Measurements from ENCODE around the gene CHI3L1.
A peak's percentile ranks its signal among the peaks of the same experiment; 100 is the strongest.

Gene CHI3L1

DNA sequence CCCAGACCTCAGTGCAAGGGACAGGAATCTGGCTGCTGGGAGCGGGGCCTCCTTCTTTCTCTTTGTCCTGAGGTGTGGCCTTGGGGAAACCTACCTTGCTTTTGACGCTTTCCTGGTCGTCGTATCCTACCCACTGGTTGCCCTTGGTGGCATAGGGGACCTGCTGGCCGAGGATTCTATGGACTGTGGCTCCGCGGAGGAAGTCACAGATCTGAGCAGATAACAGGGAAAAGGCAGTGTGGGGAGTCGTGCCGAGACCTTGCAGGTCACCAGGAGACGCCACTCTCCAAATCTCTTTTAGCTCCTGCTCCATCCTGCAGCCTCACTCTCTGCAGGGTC, 6.9 kb downstream of the CHI3L1 start:
- DNase-seq = no peak

DNA sequence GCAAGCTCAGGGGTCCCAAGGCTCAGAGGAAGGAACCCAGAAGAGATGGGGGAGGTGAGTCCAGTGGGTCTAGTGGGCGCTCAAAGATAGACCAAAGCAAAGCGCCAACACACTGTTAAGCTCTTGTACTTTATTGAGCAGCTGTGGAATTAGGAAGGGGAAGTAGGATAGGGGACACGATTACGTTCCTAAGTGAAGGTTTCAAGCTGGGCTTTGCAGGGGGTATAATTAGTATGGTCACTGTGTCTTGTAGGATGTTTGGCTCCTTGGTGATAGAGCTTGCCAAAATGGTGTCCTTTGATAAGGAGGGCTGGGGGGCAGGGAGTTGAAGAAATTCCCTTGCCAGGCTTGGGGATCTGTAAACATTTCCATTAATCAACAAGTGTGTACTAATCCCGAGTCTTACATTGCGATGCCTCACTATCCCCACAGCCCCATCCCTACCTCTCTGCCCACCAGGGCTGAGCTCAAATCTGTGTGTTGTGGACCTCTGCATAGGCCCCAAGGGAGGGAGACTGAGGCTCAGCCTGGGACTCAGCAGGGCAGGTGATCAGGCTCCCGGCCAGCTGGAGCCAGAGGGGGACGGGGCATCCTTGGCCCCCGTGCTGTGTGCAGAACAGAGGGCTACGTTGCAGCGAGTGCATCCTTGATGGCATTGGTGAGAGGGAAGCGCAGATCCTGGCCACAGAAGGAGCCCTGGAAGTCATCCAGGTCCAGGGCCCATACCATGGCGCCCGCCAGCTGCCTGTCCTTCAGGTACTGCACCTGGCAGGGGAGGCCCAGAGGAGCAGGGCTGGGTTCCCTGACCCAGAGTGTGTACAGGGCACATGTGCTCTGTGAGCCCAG, 7.5 kb downstream of the CHI3L1 start:
- DNase-seq = no peak

DNA sequence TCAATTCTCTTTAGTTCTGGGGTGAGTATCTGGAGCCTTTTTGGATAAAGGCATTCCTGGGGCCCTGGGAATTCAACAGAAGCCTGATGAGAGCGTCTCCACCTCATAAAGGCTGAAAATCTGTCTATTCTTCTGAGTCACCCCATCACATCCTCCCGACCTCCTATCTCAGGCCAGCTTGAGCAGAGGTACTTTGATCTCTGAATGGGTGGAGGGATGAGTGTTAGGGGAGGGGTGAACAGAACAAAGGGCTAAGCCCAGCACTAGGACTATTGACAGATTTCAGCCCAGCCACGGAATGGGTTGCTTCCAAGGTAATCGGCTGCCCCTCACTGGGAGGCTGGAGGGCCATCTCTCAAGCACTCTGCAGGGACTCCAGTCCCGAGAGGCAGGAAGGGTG, 8.4 kb downstream of the CHI3L1 start:
- DNase-seq = no peak

DNA sequence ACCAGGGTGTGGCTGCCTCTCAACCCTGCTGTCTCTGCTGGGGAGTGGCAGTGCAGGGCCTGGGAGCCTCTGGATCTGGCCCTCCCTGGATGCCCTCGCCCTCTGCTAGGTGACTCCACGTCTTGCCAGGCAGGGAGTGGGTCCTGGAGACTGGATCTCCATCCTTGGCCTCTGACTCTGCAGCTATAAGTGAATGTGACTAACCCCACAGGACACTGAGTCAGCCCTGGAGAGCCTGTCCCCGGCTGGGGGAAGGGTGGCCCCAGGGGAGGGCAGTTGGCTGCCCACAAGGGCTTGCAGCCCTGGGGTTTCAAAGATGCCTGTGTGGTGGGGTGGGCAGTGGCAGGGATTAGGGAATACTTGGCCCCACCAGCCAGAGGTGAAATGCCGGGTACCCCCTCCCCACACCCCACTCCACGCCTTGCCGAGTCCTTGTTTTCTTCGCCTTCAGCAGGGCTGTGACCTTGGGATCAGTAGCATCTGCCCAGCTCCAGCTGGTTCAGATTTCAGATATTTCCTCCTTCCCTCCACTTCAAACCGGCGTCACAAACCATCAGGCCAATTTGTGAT, 8.9 kb downstream of the CHI3L1 start:
- DNase-seq = no peak

DNA sequence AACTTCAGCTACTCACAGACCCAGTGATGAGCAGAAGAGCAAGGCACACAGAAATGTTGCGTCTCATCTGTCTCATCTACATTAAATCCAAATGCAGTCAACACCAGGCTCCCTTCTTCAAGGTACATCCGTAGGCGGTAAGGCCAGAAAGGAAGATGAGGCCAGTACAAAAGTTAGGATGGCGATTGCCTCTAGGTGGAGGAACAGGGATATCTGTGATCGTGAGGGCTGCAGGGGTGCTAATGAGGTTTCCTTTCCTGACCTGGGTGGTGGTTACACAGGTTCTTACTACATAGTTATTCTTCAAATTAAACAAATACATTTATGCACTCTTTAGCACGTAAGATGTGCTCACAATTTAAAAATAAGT, 9.5 kb downstream of the CHI3L1 start:
- DNase-seq = no peak

DNA sequence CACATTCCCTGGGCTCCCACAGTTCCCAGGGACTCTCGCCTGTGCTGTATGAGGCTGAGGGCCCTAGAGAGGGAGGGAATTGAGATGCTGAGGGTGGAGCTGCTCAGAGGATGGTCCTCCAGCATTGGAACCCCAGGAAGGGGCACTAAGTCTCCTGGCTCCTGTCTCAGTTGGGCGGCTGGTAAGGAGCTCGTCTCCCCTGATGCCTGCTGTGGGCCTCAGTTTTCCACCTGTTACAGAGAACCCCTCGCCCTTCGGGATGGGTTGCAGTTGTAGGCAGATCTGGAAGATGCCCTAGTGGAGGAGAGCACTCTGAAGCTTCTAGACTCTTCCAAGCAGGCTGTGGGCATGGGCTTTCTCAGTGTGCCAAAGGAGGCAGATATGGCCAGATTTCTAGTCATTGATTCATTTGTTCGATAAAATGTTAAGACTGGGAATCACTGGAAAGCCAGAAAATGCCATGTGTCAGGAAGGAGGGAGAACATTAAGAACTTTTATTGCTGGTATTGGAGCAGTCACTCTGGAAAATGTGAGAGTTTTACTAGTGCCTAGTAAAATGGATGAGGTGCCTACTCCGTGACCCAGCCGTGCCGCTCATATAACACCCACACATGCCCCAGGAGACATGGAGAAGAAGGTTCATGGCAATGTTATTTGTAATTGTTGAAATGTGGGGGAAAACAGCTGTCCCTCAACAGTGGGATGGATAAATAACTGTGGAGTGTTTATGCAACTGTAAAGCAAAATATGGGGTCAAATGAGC, 10.1 kb downstream of the CHI3L1 start:
- DNase-seq = no peak

DNA sequence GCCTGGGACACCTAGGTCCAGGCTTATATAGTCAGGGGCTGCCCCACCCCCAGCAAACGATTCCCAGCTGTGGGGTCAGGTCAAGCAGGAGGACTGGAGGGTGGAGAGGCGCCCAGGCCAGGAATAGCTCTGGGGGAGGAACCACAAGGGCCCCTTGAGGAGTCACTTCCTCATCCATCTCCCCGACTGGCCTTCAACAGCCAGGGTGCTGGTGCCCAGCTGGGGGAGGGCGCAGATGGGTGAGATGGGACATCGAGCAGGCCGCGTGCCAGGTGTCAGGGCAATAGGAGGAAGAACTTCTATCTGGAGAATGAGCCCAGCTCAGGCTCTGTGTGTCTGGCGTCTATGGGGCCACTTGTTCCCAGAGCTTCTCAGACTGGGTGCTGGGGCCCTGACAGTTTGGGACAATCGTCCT, 10.7 kb downstream of the CHI3L1 start:
- no peak for DNase-seq

DNA sequence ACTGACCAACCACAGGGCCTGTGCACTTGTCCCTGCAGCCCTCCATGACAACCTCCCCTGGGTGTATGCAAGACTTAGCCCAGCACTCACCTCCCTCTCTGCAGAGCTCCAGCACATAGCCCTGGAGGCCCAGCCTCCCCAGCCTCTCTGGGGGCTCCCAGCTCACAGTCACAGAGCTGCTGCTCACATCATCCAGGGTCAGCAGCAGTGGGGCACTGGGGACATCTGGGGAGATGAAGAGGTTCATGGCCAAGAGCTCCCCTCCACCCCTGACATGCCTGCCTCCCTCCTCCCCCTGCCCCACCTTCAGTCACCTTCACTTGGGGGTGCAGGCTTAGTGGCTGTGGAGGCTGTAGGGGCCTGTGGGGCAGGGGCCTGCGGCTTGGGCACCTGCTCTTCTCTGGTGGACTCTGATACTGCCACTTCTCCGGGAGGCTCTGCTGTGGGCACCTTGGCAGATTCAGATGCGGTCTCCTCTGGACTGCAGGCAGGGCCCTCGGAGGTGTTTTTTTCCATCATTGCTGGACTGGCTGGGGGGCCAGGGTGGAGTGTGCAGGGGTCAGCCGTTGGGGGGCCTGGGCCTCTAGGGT, 11.2 kb downstream of the CHI3L1 start, which contains the start of gene MYBPH:
TSS of gene MYBPH (minus strand) at position 590 of the 590 bp plus-strand sequence. CDS start at position 519, 71 bp downstream.
- no peak for DNase-seq

DNA sequence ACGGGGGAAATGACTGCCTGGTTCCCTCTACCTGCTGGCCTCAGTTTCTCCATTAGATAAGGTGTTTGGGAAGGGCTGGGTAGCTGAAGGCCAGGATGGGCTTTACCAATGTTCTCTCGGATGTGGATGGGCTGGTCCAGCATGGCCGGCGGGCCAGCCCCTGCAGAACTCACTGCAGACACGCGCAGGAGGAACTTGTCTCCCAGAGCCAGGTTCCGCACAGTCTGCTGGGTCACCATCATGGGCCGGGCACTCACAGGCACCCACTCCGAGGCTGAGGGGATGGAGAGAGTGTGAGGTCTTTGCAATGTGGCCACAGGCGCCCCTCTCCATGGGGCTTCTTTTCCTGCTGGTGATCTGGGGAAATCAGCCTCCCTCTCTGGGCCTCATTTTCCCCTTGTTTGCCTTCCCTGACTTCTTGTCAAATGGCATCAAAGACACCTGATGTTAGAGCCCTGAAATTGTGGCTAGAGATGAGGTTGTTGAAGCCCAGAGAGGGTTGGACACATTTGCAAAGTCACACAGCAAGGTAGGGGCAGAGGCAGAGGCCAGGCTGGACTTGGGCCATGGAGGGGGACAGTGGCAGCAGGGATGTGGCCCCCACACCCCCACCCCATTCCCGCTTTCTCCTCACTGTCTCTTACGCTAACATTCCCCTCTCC, 12.0 kb downstream of the CHI3L1 start:
- DNase-seq = no peak

DNA sequence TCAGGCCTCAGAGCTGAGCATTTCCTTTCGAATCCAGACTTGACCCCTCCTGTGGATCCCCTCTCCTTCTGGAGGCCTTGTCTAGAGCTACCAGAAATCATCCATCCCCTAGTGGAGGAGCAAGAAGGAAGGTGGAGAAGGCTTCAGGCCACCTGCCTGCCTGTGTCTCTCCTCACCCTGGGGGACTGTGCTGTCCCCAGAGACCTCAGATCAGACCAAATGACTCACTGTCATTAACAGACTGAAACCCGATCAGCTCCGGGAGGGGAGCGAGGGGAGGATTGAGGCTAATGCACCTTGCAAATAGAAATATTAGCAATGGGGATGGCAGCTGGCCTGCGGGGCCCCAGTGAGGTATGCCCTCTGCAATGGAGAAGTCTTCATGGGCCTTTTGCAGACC, 12.9 kb downstream of the CHI3L1 start:
- DNase-seq = no peak

DNA sequence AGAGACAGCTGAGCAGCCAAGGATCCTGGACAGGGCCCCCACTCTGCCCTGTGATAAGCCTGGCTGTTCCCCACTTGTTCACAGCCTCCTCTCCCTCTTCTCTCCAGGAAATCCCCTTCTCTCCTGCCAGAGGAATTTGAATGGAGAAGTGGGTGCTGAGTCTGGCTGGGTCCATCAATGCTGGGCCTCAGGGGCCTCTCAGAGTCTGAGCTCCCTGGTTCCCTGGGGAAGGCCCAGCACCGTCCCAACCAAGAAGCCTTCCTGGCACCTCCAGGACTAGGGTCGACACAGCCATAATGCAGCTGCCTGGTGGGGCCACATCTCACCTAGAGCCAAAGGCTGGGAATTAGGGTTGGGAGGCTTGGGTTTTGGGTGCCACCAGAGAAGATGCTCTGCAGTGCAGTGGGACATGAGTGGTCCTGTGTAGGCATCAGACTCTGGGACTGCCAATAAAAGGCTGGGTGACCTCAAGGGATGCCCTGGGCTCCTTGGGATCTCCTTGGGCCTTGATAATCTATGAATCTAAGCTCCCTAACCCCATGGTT, 13.4 kb downstream of the CHI3L1 start:
- DNase-seq = no peak

DNA sequence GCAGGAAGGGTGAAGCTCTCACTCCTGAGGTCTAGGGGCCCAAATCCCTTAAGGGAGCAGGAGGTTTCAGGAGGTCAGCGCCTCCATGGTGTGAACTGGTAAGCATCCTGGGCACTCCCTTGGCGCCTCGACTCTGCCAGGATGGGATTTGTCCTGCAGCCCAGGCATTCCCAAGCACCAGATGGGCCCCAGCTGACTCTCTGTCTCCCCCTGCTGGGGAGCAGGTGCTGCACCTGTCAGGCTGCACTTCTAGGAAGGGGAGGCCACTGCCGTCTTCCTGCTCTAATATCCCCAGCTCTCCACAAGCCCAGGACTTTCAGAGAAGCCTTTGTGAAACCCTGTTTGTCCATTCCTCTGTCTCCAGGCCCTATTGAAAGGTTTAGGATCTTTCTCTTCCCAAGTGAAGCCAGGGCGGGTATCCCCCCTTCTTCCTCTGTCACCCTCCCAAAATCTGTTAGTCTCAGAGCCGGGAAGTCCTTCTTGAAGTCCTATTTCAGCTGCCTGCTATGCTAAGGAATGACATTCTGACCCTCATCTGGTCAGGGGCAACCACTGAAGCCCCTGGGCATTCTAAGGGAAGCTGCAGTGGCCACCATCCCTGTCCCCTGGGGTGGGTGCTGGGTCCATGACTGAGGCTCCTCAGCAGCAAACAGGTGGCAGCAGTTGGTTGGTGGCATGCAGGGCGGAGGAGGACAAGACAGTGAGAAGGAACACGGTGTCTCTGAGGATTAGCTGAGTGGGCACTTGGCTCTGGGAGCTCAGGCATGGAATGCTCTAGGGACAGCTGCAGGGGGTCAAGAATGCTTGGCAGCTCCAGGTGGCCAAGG, 14.1 kb downstream of the CHI3L1 start:
- peak; percentile 51 to 66 for DNase-seq

DNA sequence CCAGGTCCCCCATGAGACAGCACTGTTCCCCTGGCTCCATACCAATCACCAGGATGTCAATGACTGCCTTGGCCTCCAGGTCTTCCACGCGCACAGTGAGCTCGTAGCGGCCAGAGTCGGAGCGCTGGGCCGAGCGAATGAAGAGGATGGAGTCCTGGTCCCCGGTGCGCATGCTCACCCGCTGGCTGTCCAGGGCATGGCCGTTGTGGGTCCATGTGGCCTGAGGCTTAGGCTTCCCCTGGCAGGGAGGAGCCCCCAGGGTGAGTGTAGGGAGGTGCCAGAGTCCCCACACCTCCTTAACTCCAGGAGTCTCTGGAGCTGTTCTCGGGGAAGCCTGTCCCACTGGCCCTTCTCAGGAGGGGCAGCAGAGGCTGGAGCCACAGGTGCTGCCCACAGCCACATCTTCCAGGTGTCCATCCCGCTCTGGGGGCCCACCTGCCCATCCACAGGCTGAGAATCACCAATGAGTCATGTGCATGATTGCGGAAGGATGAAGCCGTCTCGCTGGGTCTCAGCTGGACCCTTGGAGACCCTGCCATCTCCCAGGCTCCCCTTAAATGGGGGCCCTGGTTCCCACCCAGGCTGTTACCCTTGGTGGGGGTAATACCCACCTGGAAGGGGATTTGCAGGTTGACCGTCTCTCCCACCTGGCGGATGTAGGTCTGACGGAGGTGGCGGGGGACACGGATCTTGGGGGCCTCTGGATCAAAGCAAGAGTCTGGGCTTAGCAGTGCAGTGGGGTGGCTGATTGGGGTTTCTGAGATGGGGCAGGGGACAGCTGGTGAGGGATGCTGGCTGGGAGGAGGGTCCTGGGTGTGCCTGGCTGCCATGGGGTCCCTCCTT, 14.9 kb downstream of the CHI3L1 start:
- no peak for DNase-seq

DNA sequence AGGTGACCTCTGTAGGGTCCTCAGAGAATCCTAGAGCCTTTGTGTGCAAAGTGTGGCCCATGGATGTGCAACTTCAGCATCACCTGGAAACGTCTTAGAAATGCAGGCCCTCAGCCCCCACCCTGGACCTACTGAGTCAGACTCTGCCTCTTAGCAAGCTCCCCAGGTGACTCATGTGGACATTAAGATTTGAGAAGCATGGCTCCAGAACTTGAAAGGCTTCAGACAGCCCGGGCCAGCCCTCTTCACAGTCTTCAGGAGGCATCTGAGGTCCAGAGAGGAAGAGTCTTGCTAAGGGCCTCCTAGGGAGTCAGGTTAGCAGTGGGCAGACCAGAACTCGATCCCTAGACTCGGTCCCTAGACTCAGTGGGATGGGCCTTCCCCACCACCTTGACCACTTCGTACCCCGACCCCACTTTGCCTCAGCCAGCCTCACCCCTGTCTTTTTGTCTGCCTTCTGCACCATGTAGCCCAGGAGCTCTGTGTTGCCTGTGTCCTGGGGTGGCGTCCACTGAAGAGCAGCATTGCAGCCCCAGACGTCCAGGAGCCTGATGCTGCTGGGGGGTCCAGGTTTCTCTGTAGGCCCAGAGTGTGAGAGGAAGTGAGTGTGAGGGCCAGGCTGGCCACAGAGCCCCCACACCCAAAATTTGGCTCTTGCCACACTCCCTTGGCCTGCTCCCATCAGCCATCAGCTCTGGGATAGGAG, 15.7 kb downstream of the CHI3L1 start:
- no peak for DNase-seq

DNA sequence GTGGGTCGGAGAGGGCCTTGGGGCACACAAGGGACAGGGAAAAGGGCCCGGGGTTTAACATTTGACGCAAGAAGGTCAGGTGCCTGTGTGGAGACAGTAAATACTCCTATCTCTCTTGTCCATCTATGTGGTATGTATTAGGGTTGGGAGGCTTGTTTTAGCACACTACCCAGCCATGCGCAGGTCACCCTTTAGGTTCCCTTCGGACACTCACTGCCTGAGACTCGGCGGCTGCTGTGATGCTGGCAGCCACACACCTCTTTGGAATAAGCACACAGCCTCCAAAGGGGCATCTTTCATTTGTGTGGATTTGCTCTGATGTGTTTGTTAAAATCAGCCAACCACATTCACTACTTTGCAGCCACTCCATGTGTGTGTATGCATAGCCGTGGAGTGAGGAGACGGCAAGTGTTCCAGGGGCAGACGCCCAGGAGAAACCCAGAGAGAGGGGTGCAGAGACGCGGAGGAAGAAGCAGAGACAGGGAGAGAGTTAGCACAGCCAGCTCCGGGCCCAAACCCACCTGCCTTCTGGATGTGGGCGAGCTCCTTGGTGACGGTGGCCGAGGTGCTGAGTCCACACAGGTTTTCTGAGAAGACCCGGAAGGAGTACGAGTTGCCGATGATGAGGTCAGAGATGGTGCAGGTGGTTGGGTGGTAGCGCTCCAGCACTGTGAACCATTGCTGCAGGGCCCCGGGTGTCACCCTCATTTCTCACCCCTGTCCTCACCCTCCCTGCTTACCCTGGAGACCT, 16.6 kb downstream of the CHI3L1 start:
- DNase-seq = no peak

DNA sequence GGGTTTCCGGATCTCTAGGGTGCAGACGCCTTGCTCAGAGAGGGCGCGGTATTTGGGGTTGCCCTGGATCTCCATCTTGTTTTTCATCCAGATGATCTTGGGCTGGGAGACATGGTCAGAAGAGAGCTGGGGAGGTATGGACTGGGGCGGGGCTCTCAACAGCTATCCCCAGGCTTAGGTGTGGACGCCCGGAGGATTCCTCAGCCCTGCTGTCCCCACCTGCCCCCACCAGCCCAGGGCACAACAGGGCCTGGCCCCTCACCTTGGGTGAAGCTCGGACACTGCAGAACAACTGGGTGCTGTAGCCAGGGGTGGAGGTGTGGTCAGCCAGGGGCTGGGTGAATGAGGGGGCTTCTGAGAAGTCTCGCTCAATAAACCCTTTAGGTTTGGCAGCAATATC, 17.5 kb downstream of the CHI3L1 start:
- DNase-seq = no peak

DNA sequence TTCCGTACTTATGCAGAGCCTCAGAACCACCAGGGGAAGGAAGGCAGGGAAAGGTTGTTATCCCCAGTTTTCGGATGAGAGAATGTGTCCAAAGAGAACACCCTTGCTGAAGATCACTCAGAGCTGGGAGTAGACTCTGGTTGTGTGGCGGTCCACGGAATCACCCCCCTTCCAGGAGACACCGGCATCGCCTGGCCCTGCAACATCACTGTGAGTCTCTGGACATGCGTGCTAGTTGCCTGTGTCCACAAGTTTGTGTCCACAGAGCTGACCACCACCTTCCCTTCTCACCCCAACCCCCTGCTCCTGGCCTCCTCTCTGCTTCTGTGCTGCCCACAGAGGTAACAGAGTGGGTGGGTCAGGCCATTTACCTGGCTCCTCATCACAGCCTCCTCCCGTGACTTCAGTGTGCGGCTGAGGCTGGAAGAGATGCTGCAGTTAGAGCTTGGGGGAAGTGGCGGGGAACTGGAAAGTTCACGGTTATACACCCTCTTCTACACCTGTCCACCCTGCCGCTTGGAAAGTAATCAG, 18.2 kb downstream of the CHI3L1 start:
- no peak for DNase-seq

DNA sequence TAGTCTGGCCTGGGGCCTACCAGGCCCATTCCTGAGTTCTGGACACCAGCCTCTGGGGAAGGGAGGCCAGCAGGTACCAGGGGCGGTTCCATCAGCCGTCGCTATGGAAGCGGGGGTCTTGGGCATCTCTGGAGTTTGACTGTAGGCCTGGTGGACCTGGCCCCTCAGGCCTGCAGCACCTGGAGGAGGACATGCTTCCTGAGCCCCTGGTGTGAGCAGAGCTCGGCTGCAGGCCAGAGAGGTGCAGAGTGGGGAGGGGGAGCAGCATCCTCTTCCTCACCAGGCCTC, 18.6 kb downstream of the CHI3L1 start:
- DNase-seq = no peak
